ENCODE data around the gene RPL35.

The RPL35 gene

DNA sequence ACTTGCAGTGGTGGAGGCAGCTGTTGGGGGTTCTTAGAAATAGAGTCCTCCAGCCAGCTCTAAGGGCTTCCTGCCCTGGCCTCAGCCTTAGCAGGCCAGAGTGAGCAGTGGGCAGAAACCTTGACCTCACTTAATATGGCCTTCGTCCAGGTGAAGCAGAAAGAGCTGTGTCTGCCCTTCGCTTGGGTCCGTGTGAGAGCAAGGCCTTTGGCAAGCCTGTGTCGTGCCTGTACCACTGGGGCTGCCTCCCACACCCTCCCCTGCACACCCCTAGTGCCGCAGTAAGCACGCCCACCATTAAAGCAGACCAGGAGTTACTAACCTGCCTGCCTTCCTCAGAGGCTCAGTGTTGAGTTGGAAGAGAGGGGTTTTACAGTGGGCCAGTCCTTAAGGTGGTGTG, 13.7 kb upstream of the RPL35 start:
- no peak for DNase-seq

DNA sequence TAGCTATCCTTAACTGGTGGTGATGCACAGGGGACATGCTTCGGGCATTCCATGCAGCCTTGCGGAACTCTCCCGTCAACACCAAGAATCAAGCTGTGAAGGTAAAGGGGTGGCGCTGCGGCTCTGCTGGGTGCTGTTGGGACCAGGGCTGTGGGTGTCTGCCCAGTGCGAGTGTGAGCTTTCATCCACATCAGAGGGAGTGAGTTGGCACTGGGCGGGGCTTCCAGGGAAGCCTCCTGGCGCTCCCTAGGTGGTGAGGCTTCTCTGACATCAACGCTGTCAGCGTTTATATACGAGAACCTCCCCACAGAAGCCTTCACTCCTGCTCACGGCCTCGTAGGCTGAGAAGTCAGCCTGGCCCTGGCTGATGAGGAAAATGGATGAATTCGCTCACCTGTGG, 11.9 kb upstream of the RPL35 start:
- DNase-seq: no peak

DNA sequence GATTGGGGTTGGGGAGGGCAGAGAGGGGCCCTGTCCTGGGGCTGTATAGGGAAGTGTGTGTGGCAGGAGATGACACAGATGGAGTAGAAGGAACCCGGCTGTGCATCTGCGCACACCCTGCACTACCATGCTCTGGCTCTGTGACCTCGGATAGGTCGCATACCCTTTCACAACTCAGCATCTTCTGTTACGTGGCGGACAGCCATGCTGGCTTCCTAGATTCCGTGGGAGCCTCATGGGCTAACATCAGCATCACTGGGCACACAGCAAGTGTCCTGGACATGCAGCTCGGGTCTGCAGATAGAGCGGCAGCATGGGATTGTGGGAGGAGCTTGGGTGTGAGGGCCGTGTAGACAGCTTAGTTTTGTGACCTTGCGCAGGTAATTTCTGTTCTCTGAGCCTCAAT, 9.4 kb upstream of the RPL35 start:
- DNase-seq: no peak

DNA sequence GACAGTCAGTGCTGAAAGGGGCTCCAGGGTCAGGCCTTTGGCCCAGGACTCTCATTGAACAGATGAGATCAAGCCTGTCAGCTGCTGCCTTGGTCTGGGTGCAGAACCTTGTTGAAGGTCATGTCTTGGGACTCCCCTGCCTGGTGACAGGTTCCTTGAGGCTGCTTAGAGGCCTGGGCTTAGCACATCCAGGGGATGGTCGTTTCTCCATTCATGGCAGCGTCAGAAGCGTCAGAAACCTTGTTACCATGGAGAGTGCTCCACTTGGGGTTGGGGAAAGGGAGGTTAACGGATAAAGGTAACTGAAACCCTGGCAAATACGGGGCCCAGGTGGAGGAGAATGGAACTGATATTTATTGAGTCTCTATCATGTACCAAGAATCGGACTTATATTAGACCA, 9.0 kb upstream of the RPL35 start:
- DNase-seq: peak; percentile 7

- DNase-seq: peak; percentile 23
These were observed 8.3 kb upstream of the RPL35 start for GRCh38 chr9:124869986-124870560.

DNA sequence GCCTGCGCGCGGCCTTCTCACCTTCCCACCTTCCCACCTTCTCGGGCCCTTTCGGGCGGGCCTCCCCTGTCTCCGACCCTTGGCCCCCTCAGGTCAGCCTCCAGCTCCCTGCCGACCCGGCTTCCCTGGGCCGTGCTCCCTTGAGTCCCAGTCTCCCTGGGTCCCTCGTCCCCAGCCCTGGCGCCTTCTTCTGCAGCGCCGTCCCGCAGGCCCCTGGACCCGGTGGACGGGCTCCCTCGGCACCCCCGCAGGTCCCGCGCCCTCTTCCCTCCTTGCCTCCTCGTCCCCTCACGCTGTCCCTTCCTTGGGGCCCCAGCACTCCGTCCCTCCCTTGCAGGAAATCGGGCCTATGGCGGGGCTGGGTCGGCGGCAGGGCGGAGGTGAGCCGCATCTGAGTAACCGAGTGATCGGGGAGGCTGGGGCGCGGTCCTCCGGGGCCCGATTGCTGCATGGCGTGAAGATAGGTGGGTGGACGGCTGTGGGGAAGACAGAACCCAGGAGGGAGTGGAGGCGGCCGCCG, 7.8 kb upstream of the RPL35 start:
- DNase-seq: peak; percentile 35

DNA sequence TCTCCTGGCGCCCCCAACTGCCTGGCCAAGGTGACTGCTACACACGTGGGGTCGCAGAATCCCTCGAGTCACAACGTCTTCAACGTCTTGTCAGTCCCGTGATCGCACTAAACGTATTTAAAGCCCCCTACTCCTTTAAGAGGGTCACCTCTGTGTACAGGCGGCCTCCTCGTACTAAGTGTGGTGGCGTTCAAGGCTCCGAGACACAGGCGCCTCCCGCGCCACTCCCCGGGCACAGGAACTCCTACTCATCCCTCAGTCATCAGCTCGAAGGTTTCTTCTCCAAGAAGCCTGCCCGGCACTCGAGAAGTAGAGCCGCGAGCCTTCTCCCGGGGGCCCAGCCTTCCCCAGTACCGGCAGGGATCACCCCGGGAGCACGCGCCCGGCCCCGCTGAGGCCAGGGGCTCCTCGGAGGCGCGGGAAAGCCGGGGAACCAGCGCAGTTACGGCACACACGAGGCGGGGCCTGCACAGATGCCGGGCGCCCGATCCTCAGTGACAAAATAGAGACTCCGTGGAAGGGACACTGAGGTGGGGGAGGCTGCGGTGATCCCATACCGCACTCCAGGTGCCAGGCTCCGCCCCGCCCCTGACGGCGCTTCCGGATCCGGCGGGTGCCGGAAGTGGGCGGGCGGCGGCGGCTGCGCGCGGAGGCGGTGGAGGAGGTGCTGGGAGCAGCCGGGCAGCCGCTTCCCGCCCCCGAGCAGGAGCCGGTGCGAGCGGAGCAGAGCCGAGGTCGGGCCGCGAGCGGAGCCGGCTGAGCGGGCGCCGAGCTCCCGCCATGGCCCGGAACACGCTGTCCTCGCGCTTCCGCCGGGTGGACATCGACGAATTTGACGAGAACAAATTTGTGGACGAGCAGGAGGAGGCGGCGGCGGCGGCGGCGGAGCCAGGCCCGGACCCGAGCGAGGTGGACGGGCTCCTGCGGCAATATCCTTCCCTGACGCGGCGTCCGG, 7.0 kb upstream of the RPL35 start:
- DNase-seq: peak; percentile 83

DNA sequence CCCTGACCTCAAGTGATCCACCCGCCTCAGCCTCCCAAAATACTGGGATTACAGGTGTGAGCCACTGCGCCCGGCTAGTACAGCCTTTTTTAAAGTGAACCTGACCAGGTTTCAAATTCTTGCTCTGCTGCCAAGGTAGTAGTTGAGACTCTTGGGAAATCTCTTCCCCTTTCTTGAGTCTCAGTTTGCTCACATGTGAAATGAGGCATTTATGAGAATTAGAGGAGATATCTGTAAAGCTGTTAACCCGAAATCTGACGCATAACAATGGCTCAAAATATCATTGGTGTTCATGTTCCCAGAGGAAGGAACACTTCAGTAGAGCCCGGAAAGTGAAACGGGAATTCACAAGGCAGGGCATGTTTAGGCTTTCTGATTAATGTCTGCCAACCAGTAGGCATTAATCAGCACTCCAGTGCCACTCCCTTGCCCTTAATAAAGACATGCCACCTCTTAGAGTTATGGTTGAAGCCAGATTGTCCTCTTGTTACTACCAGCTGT, 1.7 kb upstream of the RPL35 start:
- DNase-seq: peak; percentile 43

GRCh38 chr9:124860582-124861341, 995 bp downstream of the RPL35 start:
- DNase-seq: no peak

- no peak for DNase-seq
These were observed 1.8 kb downstream of the RPL35 start for GRCh38 chr9:124859803-124860581.

DNA sequence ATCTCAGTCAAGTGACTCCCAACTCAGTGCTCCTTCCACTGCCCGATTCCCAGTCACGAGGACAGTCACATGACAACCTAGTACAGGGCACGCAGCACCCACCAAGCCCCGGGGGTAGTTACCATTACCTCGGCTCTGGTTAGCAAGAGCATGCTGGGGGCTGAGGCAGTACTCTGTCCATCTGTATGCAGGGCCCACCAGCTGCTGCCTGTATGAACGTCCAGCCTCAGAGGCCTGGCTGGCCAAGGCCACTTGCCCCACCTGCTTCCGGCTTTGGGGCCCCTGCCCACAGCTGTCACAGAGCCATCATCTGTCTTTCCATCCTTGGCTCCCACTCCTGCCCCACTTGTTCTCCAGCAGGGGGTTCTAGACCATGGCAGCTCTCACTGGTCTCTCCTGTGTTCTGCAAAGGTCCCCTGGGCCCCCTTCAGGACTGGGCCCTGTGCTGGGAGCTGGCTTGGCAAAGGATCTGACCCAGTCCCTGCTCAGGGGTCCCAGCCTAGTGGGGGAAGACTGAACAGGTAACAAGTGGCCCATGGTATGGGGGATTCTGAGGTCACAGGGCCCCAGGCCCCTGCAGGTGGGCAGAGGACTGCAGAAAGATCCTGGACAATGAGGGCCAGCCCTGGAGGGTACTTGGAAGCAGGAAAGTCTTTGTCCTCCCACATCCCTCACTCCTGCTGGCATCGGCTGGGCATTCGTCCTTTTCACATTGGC, 3.3 kb downstream of the RPL35 start:
- DNase-seq: no peak

DNA sequence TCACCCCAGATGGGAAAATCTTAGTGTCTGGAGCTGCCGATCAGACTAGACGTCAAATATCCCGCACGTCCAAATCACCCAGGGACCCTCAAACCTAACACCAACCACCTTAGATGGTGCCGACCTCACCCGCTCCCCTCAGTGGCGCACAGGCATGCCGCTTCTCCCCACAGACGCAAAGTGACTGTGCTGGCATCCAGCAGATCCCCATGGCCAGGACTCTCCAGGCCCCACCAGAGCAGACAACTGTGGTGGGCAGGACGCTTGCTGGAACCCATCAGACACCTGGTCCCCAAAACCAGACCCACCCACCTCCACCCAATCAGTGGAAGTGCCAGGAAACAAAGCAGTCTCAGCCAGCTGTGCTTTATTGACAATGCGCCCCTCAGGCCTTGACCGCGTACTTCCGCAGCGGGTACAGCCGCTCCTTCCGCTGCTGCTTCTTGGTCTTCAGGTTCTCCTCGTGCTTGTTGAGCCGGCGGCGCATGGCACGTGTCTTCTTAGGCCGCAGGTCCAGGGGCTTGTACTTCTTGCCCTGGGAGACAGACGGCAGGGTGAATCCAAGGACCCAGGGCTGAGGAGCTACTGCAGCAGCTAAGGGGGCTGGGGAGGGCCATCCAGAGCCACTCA, 4.1 kb downstream of the RPL35 start:
- DNase-seq: no peak

GRCh38 chr9:124855944-124856765, 5.6 kb downstream of the RPL35 start:
- no peak for DNase-seq

DNA sequence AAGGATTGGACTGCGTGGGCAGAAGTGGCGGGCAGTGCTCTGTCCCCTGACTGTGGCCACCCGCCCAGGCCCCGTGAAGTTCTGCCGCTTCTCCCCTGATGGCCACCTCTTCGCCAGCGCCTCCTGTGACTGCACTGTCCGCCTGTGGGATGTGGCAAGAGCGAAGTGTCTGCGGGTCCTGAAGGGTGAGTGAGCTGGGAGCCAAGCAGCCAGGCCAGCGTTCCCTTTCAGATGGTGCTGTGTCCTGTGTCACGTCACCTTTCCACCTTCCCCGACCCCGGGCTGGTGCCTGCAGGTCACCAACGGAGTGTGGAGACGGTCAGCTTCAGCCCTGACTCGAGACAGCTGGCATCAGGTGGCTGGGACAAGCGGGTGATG, 6.2 kb downstream of the RPL35 start:
- DNase-seq: no peak

- DNase-seq: no peak
These were observed 6.9 kb downstream of the RPL35 start for GRCh38 chr9:124854822-124855221.

GRCh38 chr9:124854161-124854560, 7.6 kb downstream of the RPL35 start:
- no peak for DNase-seq

DNA sequence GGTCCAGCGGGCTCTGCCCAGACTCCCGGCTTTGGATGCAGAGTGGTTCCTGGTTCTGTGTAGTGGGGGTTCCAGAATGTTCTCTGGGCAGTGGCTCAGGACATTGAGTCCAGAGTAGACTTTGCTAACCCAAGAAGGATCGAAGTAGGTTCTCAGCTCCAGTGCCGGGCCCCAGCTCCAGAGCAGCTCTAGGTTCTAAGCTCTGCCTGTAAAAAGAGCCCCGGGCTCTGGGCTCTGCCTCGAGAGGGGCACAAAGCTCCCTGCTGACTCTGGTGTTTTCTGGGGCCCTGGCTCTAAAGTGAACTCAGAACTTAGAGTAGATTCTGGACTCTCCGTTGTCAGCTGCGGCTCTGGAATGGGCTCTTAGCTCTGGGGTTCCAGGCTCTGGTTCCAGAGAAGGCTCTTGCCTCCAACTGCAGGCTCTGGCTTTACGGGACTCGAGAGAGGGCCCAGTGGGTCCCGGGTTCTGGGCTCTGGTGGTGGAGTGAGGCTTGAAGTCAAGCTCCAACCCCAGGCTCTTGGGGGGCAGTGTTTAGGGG, 8.1 kb downstream of the RPL35 start:
- no peak for DNase-seq

- DNase-seq: peak; percentile 78
These were observed 8.8 kb downstream of the RPL35 start, which contains the start of gene WDR38 for GRCh38 chr9:124852829-124853531. TSS of gene WDR38 (plus strand) at chr9:124853460. CDS start at chr9:124853532, 72 bp downstream.

DNA sequence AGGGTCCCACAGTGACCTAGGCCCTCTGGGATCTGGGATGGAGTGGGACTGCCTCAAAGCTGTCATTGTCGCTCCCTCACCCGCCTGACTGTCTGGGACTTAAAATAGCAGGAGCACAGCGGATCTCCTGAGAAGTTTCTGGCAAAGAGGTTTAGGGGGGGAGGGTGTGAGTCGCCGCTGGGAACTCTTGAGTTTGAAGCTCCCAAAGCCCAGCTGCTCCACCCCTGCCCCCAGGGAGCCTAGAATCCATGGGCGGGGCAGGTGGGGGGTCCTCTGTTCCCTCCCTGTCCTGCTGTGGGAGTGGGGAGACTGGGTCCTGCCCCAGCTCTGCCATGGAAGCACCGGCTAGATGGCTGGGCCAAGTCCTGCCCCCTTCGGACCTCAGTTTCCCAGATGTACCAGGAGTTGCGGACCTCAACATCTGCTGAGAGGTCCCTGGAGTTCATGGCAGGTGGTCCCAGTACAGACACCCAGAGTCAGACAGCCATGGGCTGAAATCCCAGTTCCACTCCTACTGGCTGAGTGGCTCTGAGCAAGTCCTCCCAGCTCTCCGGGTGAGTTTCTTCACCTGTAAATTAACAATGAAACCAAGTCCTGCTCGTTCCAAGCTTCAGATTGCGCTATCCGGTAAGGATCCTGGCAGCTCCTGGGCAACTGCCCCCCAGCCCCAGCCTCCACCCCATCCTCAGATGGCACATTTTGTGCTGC, 9.5 kb downstream of the RPL35 start:
- no peak for DNase-seq

Data from inflammatory macrophage treated with lipopolysaccharide for 4 hours (primary cell).